ENCODE measurements around the gene FOXC1. TPM values are rescaled to one million over a fixed set of nuclear protein-coding genes. Genes with fewer than 3 reads are reported as not detected.
A peak's percentile ranks its signal among the peaks of the same experiment; 100 is the strongest.

Gene FOXC1
- total RNA-seq, 6 donors from 2014 or later, result 0.22 to 5.5 (median 2.2) TPM

GRCh38 chr6:1605004-1605892, 4.5 kb upstream of the FOXC1 start:
- peaks cover 40 to 72% (median 42%) of the 10 kb centered on the region in 4 donors for H3K4me1 ChIP-seq
- ATAC-seq (ENCODE audit: low FRiP score in 2 of 2) (no peak), DNase-seq (peak in 1 of 2 donors; percentile 87)
- H3K4me3 ChIP-seq, result peak overlapping the region in 3 of 4 donors; percentile 33 to 48 (median 44)
- peaks cover 0 to 75% (median 58%) of the 10 kb centered on the region in 4 donors for H3K27me3 ChIP-seq
- H3K36me3 ChIP-seq, result no peaks in the 10 kb centered on the region
- no peaks in the 10 kb centered on the region for H3K9me3 ChIP-seq
- WGBS, 2 donors, result 11 to 16% methylated on average over 32 to 46 of the region's 65 CpGs
- no peak for TF ChIP-seq EP300 (IDR thresholded peaks at IDR 0.05)
- no peak for TF ChIP-seq POLR2AphosphoS5 (IDR thresholded peaks at IDR 0.05)
- no peak for TF ChIP-seq POLR2A (IDR thresholded peaks at IDR 0.05)
- TF ChIP-seq CTCF (IDR thresholded peaks at IDR 0.05), result no peak
- H3K27ac ChIP-seq, result no peak overlapping the region

GRCh38 chr6:1605893-1606779, 3.6 kb upstream of the FOXC1 start:
- no peak for DNase-seq
- 15 to 18% methylated on average over 21 to 26 of the region's 26 CpGs for WGBS, 2 donors
- H3K4me1 ChIP-seq, result peaks cover 48 to 81% (median 48%) of the 10 kb centered on the region in 4 donors

GRCh38 chr6:1606780-1607515, 2.8 kb upstream of the FOXC1 start:
- H3K9me3 ChIP-seq, result no peaks in the 10 kb centered on the region
- H3K36me3 ChIP-seq, result no peaks in the 10 kb centered on the region
- peaks cover 47 to 82% (median 56%) of the 10 kb centered on the region in 4 donors for H3K4me1 ChIP-seq
- TF ChIP-seq POLR2AphosphoS5 (IDR thresholded peaks at IDR 0.05) (no peak), CTCF (IDR thresholded peaks at IDR 0.05) (no peak), EP300 (IDR thresholded peaks at IDR 0.05) (no peak), POLR2A (IDR thresholded peaks at IDR 0.05) (no peak)
- H3K27ac ChIP-seq, result no peak overlapping the region
- DNase-seq (no peak), ATAC-seq (ENCODE audit: low FRiP score in 2 of 2) (no peak)
- WGBS, 2 donors, result 15% methylated on average over 20 to 22 of the region's 22 CpGs
- peaks cover 0 to 79% (median 66%) of the 10 kb centered on the region in 4 donors for H3K27me3 ChIP-seq
- H3K4me3 ChIP-seq, result no peak overlapping the region

More at GRCh38 chr6:1605893-1606779, 3.6 kb upstream of the FOXC1 start:
- Histone ChIP-seq H3K9me3 (no peaks in the 10 kb centered on the region), H3K36me3 (no peaks in the 10 kb centered on the region), H3K27me3 (peaks cover 0 to 79% (median 62%) of the 10 kb centered on the region in 4 donors), H3K27ac (no peak overlapping the region), H3K4me3 (no peak overlapping the region)
- ATAC-seq (ENCODE audit: low FRiP score in 2 of 2), result no peak
- TF ChIP-seq CTCF (IDR thresholded peaks at IDR 0.05) (no peak), POLR2A (IDR thresholded peaks at IDR 0.05) (no peak), POLR2AphosphoS5 (IDR thresholded peaks at IDR 0.05) (no peak), EP300 (IDR thresholded peaks at IDR 0.05) (no peak)

- Histone ChIP-seq H3K36me3 (no peaks in the 10 kb centered on the region), H3K9me3 (no peaks in the 10 kb centered on the region), H3K4me3 (no peak overlapping the region), H3K27me3 (peaks cover 0 to 82% (median 65%) of the 10 kb centered on the region in 4 donors), H3K4me1 (peaks cover 52 to 86% (median 61%) of the 10 kb centered on the region in 4 donors), H3K27ac (no peak overlapping the region)
- WGBS, 2 donors, result 10 to 18% methylated on average over 26 to 32 of the region's 32 CpGs
- DNase-seq, result no peak
- TF ChIP-seq POLR2AphosphoS5 (IDR thresholded peaks at IDR 0.05), result peak in 1 of 2 donors; percentile 7
- TF ChIP-seq EP300 (IDR thresholded peaks at IDR 0.05), result no peak
- ATAC-seq (ENCODE audit: low FRiP score in 2 of 2), result no peak
These were observed 2.0 kb upstream of the FOXC1 start for GRCh38 chr6:1607516-1608221.
